HG02938 (cell line): ENCODE data around the gene AFP.
A peak's percentile ranks its signal among the peaks of the same experiment; 100 is the strongest.

Source experiments
- ATAC-seq: cut with Tn5 transposase; IDR thresholded peaks from one replicate; pipeline ENCODE4 v1.9.1; 2021; ENCODE audit warnings: mild to moderate bottlenecking, moderate library complexity; ENCODE audit not compliant: unreplicated experiment

The AFP gene

GRCh38 chr4:73413294-73413755 is 22.7 kb upstream of the AFP start:
- ATAC-seq: no peak

GRCh38 chr4:73414936-73415271 is 21.1 kb upstream of the AFP start:
- ATAC-seq: no peak

GRCh38 chr4:73415807-73416238 is 20.2 kb upstream of the AFP start:
- no peak for ATAC-seq

GRCh38 chr4:73416423-73417087 is 19.5 kb upstream of the AFP start:
- ATAC-seq: no peak

- ATAC-seq: no peak
Observed at GRCh38 chr4:73417342-73417741, 18.7 kb upstream of the AFP start.

GRCh38 chr4:73417973-73418372 is 18.0 kb upstream of the AFP start:
- no peak for ATAC-seq

- ATAC-seq: no peak
Observed at GRCh38 chr4:73418677-73419076, 17.3 kb upstream of the AFP start.

GRCh38 chr4:73419106-73420038 is 16.6 kb upstream of the AFP start:
- no peak for ATAC-seq

GRCh38 chr4:73420615-73421014 is 15.4 kb upstream of the AFP start:
- no peak for ATAC-seq

- ATAC-seq: no peak
Observed at GRCh38 chr4:73421708-73422457, 14.1 kb upstream of the AFP start.

GRCh38 chr4:73422458-73422752 is 13.6 kb upstream of the AFP start:
- no peak for ATAC-seq

GRCh38 chr4:73423184-73423583 is 12.8 kb upstream of the AFP start:
- ATAC-seq: no peak

GRCh38 chr4:73426666-73427065 is 9.4 kb upstream of the AFP start:
- no peak for ATAC-seq

GRCh38 chr4:73429118-73429517 is 6.9 kb upstream of the AFP start:
- ATAC-seq: no peak

- ATAC-seq: no peak
Observed at GRCh38 chr4:73429826-73430587, 6.0 kb upstream of the AFP start.

- ATAC-seq: no peak
Observed at GRCh38 chr4:73431813-73432168, 4.2 kb upstream of the AFP start.

GRCh38 chr4:73432169-73433000 is 3.6 kb upstream of the AFP start:
- no peak for ATAC-seq

GRCh38 chr4:73433140-73433539 is 2.9 kb upstream of the AFP start:
- no peak for ATAC-seq

- peak; percentile 58 for ATAC-seq
Observed at GRCh38 chr4:73434311-73434710, 1.7 kb upstream of the AFP start.
